ENCODE data around the gene CGNL1.

DNA sequence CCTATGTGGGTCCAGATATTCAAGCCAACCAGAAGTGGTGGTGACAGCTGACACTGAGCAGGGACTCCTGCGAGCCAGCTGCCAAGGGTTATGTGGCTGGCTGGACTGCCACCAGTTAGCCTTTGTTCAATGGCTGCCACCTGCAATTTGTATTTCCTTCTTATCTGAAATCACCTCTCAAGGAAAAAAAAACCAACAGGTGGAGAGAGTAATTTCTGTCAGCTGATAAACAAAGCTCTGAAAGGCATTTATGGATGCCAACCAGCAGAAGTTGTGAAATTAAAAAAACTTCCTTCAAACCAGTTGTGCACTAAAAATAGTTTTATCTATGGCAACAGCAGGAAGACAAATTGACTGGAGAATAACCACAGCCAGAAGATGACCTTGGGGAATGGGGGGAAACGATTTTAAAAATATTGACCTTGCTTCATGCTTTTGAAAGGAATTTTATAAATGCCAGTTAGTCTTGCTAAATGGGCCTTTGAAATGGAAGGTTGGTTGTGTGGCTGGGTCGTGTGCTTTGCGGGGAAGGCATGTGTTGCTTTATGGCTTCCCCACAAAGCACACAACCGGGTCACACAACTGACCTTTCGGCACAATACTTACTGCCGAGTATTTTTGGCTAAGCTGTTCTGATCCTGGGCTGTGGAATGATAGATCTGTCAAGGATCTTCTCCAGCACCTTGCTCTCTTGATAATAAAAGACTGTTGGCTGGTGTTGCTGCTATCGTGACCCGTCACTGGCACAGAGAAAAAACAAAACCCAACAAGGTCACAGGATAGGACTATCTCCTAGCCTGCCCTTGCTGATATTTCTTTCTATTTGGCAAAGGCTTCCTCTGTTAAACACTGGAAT, 218.9 kb downstream of the CGNL1 start:
- TF ChIP-seq POLR2AphosphoS5 (IDR thresholded peaks at IDR 0.05; ENCODE audit: low read depth, low read length) (no peak), REST (IDR thresholded peaks at IDR 0.05; ENCODE audit: insufficient read depth in 1 of 2, low read depth in 2 of 2, low read length in 2 of 2) (no peak), TAF1 (IDR thresholded peaks at IDR 0.05; ENCODE audit: borderline replicate concordance, insufficient read depth, low read length) (no peak)
